ENCODE results near the gene AIMP1. TPM values are rescaled to one million over a fixed set of nuclear protein-coding genes. Genes with fewer than 3 reads are reported as not detected.

The AIMP1 gene
- total RNA-seq, 1 experiment from 2014 or later = 45.8 TPM

DNA sequence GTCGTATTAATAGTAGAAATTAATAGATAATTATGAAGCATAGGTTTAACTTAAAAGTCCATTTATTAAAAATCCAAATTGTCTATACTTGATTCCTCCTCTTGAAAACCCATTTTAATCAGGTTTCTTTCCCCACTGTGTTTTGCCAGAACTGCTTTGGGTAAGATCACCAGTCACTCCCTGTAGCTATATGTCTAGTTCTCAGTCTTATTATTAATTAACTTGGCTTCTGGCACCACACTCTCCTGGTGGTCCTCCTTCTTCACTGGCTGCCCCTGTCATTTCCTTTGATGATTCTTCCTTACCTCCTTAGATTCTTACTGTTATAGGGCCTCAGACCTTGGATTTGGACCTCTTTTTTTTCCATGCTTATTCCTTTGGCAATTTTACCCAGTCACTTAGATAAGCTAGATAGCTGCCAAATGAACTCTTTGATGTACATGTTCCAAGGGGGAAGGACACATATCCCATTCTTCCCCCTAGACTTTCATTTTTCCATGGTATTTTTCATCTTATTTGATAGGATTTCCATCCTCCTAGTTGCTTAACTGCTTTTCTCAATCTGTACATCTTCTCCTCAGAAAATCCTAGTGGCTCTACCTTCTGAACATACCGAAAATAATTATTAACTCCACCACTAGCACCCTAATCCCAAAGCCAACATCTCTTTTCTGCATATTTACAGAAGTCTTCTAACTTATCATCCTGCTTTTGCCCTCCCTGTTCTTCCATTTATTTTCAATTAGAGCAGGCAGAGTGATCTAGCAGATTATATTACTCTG, 27.7 kb downstream of the AIMP1 start:
- ChIA-PET CTCF (no interaction called here), POLR2A (no interaction called here)
- TF ChIP-seq, protein P1, sequence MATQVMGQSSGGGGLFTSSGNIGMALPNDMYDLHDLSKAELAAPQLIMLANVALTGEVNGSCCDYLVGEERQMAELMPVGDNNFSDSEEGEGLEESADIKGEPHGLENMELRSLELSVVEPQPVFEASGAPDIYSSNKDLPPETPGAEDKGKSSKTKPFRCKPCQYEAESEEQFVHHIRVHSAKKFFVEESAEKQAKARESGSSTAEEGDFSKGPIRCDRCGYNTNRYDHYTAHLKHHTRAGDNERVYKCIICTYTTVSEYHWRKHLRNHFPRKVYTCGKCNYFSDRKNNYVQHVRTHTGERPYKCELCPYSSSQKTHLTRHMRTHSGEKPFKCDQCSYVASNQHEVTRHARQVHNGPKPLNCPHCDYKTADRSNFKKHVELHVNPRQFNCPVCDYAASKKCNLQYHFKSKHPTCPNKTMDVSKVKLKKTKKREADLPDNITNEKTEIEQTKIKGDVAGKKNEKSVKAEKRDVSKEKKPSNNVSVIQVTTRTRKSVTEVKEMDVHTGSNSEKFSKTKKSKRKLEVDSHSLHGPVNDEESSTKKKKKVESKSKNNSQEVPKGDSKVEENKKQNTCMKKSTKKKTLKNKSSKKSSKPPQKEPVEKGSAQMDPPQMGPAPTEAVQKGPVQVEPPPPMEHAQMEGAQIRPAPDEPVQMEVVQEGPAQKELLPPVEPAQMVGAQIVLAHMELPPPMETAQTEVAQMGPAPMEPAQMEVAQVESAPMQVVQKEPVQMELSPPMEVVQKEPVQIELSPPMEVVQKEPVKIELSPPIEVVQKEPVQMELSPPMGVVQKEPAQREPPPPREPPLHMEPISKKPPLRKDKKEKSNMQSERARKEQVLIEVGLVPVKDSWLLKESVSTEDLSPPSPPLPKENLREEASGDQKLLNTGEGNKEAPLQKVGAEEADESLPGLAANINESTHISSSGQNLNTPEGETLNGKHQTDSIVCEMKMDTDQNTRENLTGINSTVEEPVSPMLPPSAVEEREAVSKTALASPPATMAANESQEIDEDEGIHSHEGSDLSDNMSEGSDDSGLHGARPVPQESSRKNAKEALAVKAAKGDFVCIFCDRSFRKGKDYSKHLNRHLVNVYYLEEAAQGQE (IDR thresholded peaks at IDR 0.05; ENCODE audit: insufficient read depth in 1 of 2, low read depth in 2 of 2, low read length in 1 of 2) = no peak
- no peak for TF ChIP-seq TCF7L2 (IDR thresholded peaks at IDR 0.05; ENCODE audit: low read depth, low read length)
- no peak for TF ChIP-seq SIN3A (IDR thresholded peaks at IDR 0.05; ENCODE audit: borderline replicate concordance, insufficient read depth, low read depth, low read length)
- no peak for TF ChIP-seq POLR2AphosphoS5 (IDR thresholded peaks at IDR 0.05; ENCODE audit: low read depth, low read length)
- no peak for TF ChIP-seq CTCF (IDR thresholded peaks at IDR 0.05)
- Histone ChIP-seq H3K27me3 (ENCODE audit: control insufficient read depth, insufficient read depth, low read length) (no peaks in the 10 kb centered on the region), H3K9me3 (ENCODE audit: control insufficient read depth, insufficient read depth, low read depth, low read length) (no peaks in the 10 kb centered on the region), H3K36me3 (ENCODE audit: control insufficient read depth, insufficient read depth, low read length) (no peaks in the 10 kb centered on the region; the same call in 1 of the 2 replicates), H3K4me1 (ENCODE audit: control insufficient read depth, insufficient read depth, low read length) (no peaks in the 10 kb centered on the region), H3K4me3 (ENCODE audit: low read depth in 2 of 2, low read length in 2 of 2) (no peak overlapping the region), H3K27ac (ENCODE audit: low read length) (no peak overlapping the region)
- ATAC-seq = no peak
- BruUV-seq (replicated peaks) = no TSS peak
- no peak for DNase-seq (ENCODE audit: low read depth, low spot score)
- intact Hi-C loops (cut with micrococcal nuclease; ENCODE audit: unreplicated experiment) (no loop called here), in situ Hi-C loops (cut with HindIII; ENCODE audit: low pct_unique_long_range_greater_than_20kb, low sequenced_read_pairs) (no loop called here)

DNA sequence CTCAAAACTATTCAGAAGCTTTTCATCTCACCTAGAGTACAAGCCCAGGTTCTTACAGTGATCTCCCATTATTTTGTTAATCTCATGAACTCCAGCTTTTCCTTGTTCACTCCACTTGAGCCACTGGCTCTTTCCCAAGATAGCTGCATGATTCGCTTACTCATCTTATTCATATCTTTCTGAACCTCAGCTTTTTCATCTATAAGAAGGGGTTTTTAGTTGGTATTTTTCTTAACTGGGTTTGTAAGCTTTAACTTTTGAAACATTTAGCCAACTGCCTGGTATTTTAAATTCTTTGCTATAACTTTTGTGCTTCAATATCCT, 28.3 kb downstream of the AIMP1 start:
- no peaks in the 10 kb centered on the region for H3K4me1 ChIP-seq (ENCODE audit: control insufficient read depth, insufficient read depth, low read length)
- no peaks in the 10 kb centered on the region; the same call in 1 of the 2 replicates for H3K36me3 ChIP-seq (ENCODE audit: control insufficient read depth, insufficient read depth, low read length)
- H3K9me3 ChIP-seq (ENCODE audit: control insufficient read depth, insufficient read depth, low read depth, low read length) = no peaks in the 10 kb centered on the region
- H3K4me3 ChIP-seq (ENCODE audit: low read depth in 2 of 2, low read length in 2 of 2) = no peak overlapping the region
- in situ Hi-C loops (cut with HindIII; ENCODE audit: low pct_unique_long_range_greater_than_20kb, low sequenced_read_pairs) (no loop called here), intact Hi-C loops (cut with micrococcal nuclease; ENCODE audit: unreplicated experiment) (no loop called here)
- ATAC-seq (no peak), DNase-seq (ENCODE audit: low read depth, low spot score) (no peak)
- POLR2A ChIA-PET = no interaction called here
- H3K27me3 ChIP-seq (ENCODE audit: control insufficient read depth, insufficient read depth, low read length) = no peaks in the 10 kb centered on the region
- no TSS peak for BruUV-seq (replicated peaks)
- TF ChIP-seq CTCF (IDR thresholded peaks at IDR 0.05) (no peak), SIN3A (IDR thresholded peaks at IDR 0.05; ENCODE audit: borderline replicate concordance, insufficient read depth, low read depth, low read length) (no peak), TCF7L2 (IDR thresholded peaks at IDR 0.05; ENCODE audit: low read depth, low read length) (no peak), POLR2AphosphoS5 (IDR thresholded peaks at IDR 0.05; ENCODE audit: low read depth, low read length) (no peak)
- TF ChIP-seq, protein P1 (IDR thresholded peaks at IDR 0.05; ENCODE audit: insufficient read depth in 1 of 2, low read depth in 2 of 2, low read length in 1 of 2) = no peak
- no peak overlapping the region for H3K27ac ChIP-seq (ENCODE audit: low read length)
- CTCF ChIA-PET = no interaction called here
